Endodermal cell (in vitro differentiated cells): ENCODE measurements around the gene RIN3. TPM values are rescaled to one million over a fixed set of nuclear protein-coding genes. Genes with fewer than 3 reads are reported as not detected.

Source experiments
- DNase-seq: peaks from one replicate; pipeline ENCODE4 v3.0.0-alpha.2; 2017
- H3K27ac ChIP-seq: 2 replicates; pipeline ENCODE4 v1.5.1; 2013; ENCODE audit warnings: mild to moderate bottlenecking, low read depth, low read length, moderate library complexity
- H3K27me3 ChIP-seq: 2 replicates; pipeline ENCODE4 v1.6.1; 2013; ENCODE audit warnings: mild to moderate bottlenecking, low read length, moderate library complexity; ENCODE audit not compliant: insufficient read depth, control insufficient read depth, poor library complexity, severe bottlenecking
- H3K36me3 ChIP-seq: 2 replicates; pipeline ENCODE4 v1.7.0; 2013; ENCODE audit warnings: mild to moderate bottlenecking, low read length, moderate library complexity; ENCODE audit not compliant: control insufficient read depth, insufficient read depth
- H3K4me1 ChIP-seq: one replicate; pipeline ENCODE4 v1.7.0; 2013; ENCODE audit warnings: low read length; ENCODE audit not compliant: control insufficient read depth, insufficient read depth
- H3K4me3 ChIP-seq: 2 replicates; pipeline ENCODE4 v1.5.1; 2013; ENCODE audit warnings: mild to moderate bottlenecking, low read length, moderate library complexity
- H3K9ac ChIP-seq: 2 replicates; pipeline ENCODE4 v1.6.1; 2013; ENCODE audit warnings: mild to moderate bottlenecking, low read length, moderate library complexity; ENCODE audit not compliant: poor library complexity, severe bottlenecking; ENCODE audit errors: extremely low read depth
- H3K9me3 ChIP-seq: 2 replicates; pipeline ENCODE4 v1.6.1; 2013; ENCODE audit warnings: mild to moderate bottlenecking, low read length, moderate library complexity; ENCODE audit not compliant: control insufficient read depth
- H3K27ac Mint-ChIP-seq: 2 replicates; pipeline ENCODE4 v1.8.0; 2020; ENCODE audit warnings: mixed read lengths
- H3K27me3 Mint-ChIP-seq: 2 replicates; pipeline ENCODE4 v1.8.0; 2021; ENCODE audit warnings: mild to moderate bottlenecking, mixed read lengths; ENCODE audit not compliant: insufficient read depth
- H3K36me3 Mint-ChIP-seq: 2 replicates; pipeline ENCODE4 v1.8.0; 2020; ENCODE audit warnings: low read depth, mixed read lengths
- H3K4me1 Mint-ChIP-seq: 2 replicates; pipeline ENCODE4 v1.8.0; 2020; ENCODE audit warnings: mixed read lengths
- H3K4me3 Mint-ChIP-seq: 2 replicates; pipeline ENCODE4 v1.8.0; 2020; ENCODE audit warnings: mild to moderate bottlenecking, moderate library complexity, mixed read lengths
- H3K9me3 Mint-ChIP-seq: 2 replicates; pipeline ENCODE4 v1.8.0; 2020; ENCODE audit warnings: mild to moderate bottlenecking, mixed read lengths
- CTCF ChIP-seq: fragments of 200-600 bp; sonication (generic); conservative IDR thresholded peaks from 2 replicates; pipeline ENCODE4 v1.5.0; 2021; ENCODE audit warnings: antibody characterized with exemption, mild to moderate bottlenecking
- WGBS, 2 experiments: methylation state at CpG; one replicate each; pipeline versions ENCODE4 v1.1.5 to v1.1.7; 2013; ENCODE audit warnings: missing lambda C conversion rate in 2 of 2, mixed read lengths in 1 of 2; ENCODE audit not compliant: insufficient coverage in 1 of 2, insufficient read length in 1 of 2; 5-methylcytosine and 5-hydroxymethylcytosine counted together
- total RNA-seq, 2 donors: library from RNA; stranded (reverse); fragmentation: NEBNext Ultra II Directional in 1 of 2; extraction: Animal tissue kit (Norgen Biotek cat#: 25700) in 1 of 2; gene quantifications; 2 replicates in 1 of 2; 3 replicates in 1 of 2; pipeline ENCODE4 v1.2.1, GENCODE V29; 2021

RIN3 gene
- total RNA-seq, 2 donors from 2014 or later: 5.2 to 6.0 TPM

DNA sequence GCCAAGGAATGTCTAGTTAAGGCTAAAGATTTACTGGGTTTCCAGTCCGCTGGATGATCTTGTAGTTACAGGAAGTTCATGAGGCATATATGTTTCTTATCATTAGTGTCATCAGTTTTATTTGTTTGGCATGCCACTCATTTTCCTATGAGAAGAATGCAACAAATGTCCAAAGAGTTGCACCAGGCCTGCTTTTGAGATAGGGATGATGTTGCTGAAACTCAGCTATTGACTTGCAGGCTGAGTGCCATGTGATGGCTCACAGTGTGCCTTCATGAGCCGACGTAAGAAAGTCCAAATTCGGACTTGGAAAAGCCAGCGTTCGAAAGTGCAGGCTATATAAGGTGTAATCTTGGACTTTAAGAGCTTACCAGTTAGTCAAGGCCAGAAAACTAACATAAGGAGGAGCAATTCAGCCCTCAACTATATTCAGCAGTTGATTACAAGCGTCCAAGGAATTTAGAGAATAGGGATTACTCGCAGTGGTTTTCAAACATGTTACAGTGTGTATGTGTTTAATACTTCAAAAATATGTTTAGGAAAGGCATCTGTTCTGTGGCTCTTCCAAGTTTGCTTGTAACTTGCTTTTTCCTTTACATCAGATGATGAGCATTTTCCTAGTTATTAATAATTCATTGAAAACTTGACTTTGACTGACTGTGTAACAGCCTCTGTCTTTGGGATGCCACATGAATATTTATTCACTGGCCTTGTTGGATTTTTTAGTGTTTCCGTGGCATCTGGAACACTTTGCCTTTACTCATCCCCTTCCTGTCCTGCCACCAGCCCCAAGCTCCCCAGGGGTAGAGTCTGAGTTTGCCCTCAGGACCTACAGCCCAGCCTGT is 133.6 kb downstream of the RIN3 start:
- Histone ChIP-seq H3K9ac (no peak overlapping the region), H3K4me3 (no peak overlapping the region), H3K27ac (no peak overlapping the region), H3K36me3 (no peaks in the 10 kb centered on the region), H3K4me1 (no peaks in the 10 kb centered on the region), H3K27me3 (no peaks in the 10 kb centered on the region), H3K9me3 (no peaks in the 10 kb centered on the region)
- no peaks in the 10 kb centered on the region for H3K36me3 Mint-ChIP-seq
- H3K4me3 Mint-ChIP-seq: no peak overlapping the region
- H3K4me1 Mint-ChIP-seq: no peaks in the 10 kb centered on the region
- H3K27ac Mint-ChIP-seq: no peak overlapping the region
- no peak for DNase-seq
- H3K9me3 Mint-ChIP-seq: peaks cover 17% of the 10 kb centered on the region
- WGBS, 2 experiments: 86 to 95% methylated on average over 8 to 9 of the region's 9 CpGs
- no peaks in the 10 kb centered on the region for H3K27me3 Mint-ChIP-seq
- no peak for TF ChIP-seq CTCF

DNA sequence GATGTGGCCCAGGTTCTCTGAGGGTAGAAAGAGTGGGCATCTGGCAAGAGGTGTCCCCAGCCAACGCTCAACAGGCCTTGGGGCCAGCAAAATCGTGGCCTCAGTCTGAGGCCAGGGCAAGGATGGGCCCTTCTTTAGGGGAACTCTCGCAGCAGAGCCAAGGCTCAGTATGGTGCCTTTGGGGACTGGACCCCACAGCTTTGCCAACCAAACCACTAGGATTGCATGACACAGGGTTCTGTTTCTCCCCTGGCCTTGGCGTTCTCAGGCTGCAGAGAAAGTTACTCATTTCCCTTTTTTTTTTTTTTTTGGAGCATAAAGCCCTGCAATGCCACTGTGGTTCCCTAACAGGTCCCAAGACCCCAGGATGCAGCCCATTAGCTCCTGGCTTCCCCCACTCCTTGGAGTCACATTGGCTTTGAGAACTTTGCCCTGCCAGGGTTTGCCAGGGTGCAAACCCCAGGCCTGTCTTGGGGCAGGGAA is 134.3 kb downstream of the RIN3 start:
- Histone ChIP-seq H3K9ac (no peak overlapping the region), H3K4me3 (no peak overlapping the region), H3K9me3 (no peaks in the 10 kb centered on the region), H3K36me3 (no peaks in the 10 kb centered on the region), H3K27me3 (no peaks in the 10 kb centered on the region), H3K4me1 (no peaks in the 10 kb centered on the region), H3K27ac (no peak overlapping the region)
- 73 to 92% methylated on average over 2 to 4 of the region's 4 CpGs for WGBS, 2 experiments
- no peak for DNase-seq
- TF ChIP-seq CTCF: no peak
- no peaks in the 10 kb centered on the region for H3K36me3 Mint-ChIP-seq
- H3K4me1 Mint-ChIP-seq: no peaks in the 10 kb centered on the region
- no peak overlapping the region for H3K27ac Mint-ChIP-seq
- no peak overlapping the region for H3K4me3 Mint-ChIP-seq
- peaks cover 17% of the 10 kb centered on the region for H3K9me3 Mint-ChIP-seq
- no peaks in the 10 kb centered on the region for H3K27me3 Mint-ChIP-seq

DNA sequence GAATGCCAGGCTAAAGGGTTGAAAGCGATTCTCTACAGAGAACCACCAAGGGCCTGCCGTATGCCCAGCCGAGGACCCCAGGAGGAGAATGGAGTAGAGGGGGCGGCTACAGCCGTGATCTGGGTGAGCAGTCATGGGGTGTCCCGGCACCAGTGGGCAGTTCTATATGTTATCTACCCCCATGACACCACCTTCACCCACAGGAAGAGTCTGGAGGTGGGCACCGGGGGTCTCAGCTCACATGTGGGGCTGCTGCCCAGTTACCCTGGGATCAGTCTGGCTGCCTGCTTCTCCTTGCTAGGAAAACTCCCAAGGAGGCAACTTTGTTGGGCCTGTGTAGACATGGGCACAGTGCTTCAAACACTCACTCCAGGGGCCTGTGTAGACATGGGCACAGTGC is 135.5 kb downstream of the RIN3 start:
- no peak overlapping the region for H3K27ac Mint-ChIP-seq

More for the DNA sequence above, 135.5 kb downstream of the RIN3 start:
- peaks cover 17% of the 10 kb centered on the region for H3K9me3 Mint-ChIP-seq
- H3K36me3 ChIP-seq: no peaks in the 10 kb centered on the region
- no peaks in the 10 kb centered on the region for H3K27me3 Mint-ChIP-seq
- no peak for TF ChIP-seq CTCF
- H3K4me3 Mint-ChIP-seq: no peak overlapping the region
- H3K9ac ChIP-seq: no peak overlapping the region
- no peak overlapping the region for H3K4me3 ChIP-seq
- H3K4me1 ChIP-seq: no peaks in the 10 kb centered on the region
- H3K27ac ChIP-seq: no peak overlapping the region
- no peaks in the 10 kb centered on the region for H3K36me3 Mint-ChIP-seq
- no peaks in the 10 kb centered on the region for H3K27me3 ChIP-seq
- H3K4me1 Mint-ChIP-seq: no peaks in the 10 kb centered on the region
- WGBS, 2 experiments: 94% methylated on average over 7 of the region's 7 CpGs; no CpG with 5 or more reads in 1 of the 2 experiments
- DNase-seq: no peak
- H3K9me3 ChIP-seq: no peaks in the 10 kb centered on the region
